HL-60 (cell line): ENCODE results near the gene ACP1.

Source experiments
- DNase-seq, 2 experiments: peaks; one replicate each; pipeline ENCODE4 v3.0.0-alpha.2; 2010 to 2020; ENCODE audit warnings: low read depth in 1 of 2, low spot score in 1 of 2
- H3K27ac ChIP-seq: fragments of 250-450 bp; sonication (Bioruptor Pico); replicated peaks from 2 replicates; pipeline ENCODE4 v1.5.1; 2020; ENCODE audit warnings: mild to moderate bottlenecking, moderate library complexity
- H3K27me3 ChIP-seq: fragments of 250-450 bp; sonication (Bioruptor Pico); 2 replicates; pipeline ENCODE4 v1.5.1; 2021; ENCODE audit warnings: mild to moderate bottlenecking, moderate library complexity; ENCODE audit not compliant: insufficient read depth, poor library complexity, severe bottlenecking
- H3K4me3 ChIP-seq: replicated peaks from 2 replicates; pipeline ENCODE4 v1.5.1; 2011; ENCODE audit warnings: mild to moderate bottlenecking, control low read depth, low read length; ENCODE audit not compliant: insufficient read depth
- CTCF ChIP-seq: IDR thresholded peaks from one replicate; pipeline ENCODE4 v1.5.1; 2011; ENCODE audit warnings: low read length, control low read depth, inconsistent platforms; ENCODE audit not compliant: insufficient read depth
- GABPA ChIP-seq: IDR thresholded peaks from 2 replicates; pipeline ENCODE4 v1.6.1; 2012; ENCODE audit warnings: low read depth
- POLR2AphosphoS5 ChIP-seq: IDR thresholded peaks from 2 replicates; pipeline ENCODE4 v1.6.1; 2012; ENCODE audit warnings: low read depth
- SPI1 ChIP-seq: IDR thresholded peaks from 2 replicates; pipeline ENCODE4 v1.6.1; 2012; ENCODE audit warnings: low read depth, mild to moderate bottlenecking, borderline replicate concordance
- TF ChIP-seq, protein P1 (sequence below): IDR thresholded peaks from 2 replicates; pipeline ENCODE4 v1.6.1; 2012; ENCODE audit warnings: low read depth; ENCODE audit not compliant: insufficient replicate concordance

ACP1 gene

DNA sequence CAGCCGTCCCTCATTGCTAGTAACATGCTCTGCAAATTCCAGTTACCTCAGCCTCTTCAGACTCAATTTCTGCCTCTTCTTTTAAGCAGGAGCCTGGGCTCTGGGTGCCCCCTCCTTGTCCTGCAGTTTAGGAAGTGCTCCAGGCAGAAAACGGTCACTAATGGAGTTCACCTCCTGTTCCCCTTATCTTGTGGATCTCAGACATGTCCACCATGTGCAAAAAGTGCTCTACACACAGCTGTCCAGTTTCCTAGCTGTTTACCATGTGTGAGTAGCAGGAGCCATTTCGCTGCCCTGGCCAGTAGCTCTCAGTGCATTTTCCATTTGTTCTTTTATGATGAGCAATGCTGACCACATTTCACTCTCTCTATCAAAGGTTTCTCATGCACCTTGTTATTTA is 5.8 kb upstream of the ACP1 start:
- H3K27ac ChIP-seq = no peak overlapping the region
- DNase-seq = no peak

GRCh38 chr2:259789-260331 is 4.9 kb upstream of the ACP1 start:
- no peak for DNase-seq
- H3K27me3 ChIP-seq = no peaks in the 10 kb centered on the region
- TF ChIP-seq SPI1 = no peak
- TF ChIP-seq GABPA = no peak
- TF ChIP-seq POLR2AphosphoS5 = no peak
- TF ChIP-seq CTCF = no peak
- TF ChIP-seq, protein P1, sequence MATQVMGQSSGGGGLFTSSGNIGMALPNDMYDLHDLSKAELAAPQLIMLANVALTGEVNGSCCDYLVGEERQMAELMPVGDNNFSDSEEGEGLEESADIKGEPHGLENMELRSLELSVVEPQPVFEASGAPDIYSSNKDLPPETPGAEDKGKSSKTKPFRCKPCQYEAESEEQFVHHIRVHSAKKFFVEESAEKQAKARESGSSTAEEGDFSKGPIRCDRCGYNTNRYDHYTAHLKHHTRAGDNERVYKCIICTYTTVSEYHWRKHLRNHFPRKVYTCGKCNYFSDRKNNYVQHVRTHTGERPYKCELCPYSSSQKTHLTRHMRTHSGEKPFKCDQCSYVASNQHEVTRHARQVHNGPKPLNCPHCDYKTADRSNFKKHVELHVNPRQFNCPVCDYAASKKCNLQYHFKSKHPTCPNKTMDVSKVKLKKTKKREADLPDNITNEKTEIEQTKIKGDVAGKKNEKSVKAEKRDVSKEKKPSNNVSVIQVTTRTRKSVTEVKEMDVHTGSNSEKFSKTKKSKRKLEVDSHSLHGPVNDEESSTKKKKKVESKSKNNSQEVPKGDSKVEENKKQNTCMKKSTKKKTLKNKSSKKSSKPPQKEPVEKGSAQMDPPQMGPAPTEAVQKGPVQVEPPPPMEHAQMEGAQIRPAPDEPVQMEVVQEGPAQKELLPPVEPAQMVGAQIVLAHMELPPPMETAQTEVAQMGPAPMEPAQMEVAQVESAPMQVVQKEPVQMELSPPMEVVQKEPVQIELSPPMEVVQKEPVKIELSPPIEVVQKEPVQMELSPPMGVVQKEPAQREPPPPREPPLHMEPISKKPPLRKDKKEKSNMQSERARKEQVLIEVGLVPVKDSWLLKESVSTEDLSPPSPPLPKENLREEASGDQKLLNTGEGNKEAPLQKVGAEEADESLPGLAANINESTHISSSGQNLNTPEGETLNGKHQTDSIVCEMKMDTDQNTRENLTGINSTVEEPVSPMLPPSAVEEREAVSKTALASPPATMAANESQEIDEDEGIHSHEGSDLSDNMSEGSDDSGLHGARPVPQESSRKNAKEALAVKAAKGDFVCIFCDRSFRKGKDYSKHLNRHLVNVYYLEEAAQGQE = no peak
- H3K27ac ChIP-seq = no peak overlapping the region
- H3K4me3 ChIP-seq = no peak overlapping the region

More for the DNA sequence above, 5.8 kb upstream of the ACP1 start:
- TF ChIP-seq, protein P1 = no peak
- TF ChIP-seq GABPA = no peak
- TF ChIP-seq POLR2AphosphoS5 = no peak
- no peak for TF ChIP-seq CTCF
- no peak for TF ChIP-seq SPI1
- Histone ChIP-seq H3K27me3 (no peaks in the 10 kb centered on the region), H3K4me3 (no peak overlapping the region)

GRCh38 chr2:260507-261161 is 4.1 kb upstream of the ACP1 start:
- Histone ChIP-seq H3K4me3 (no peak overlapping the region), H3K27ac (no peak overlapping the region), H3K27me3 (no peaks in the 10 kb centered on the region)
- no peak for DNase-seq
- no peak for TF ChIP-seq GABPA
- TF ChIP-seq SPI1 = no peak
- TF ChIP-seq CTCF = no peak
- TF ChIP-seq, protein P1 = no peak
- TF ChIP-seq POLR2AphosphoS5 = no peak
